SHP77 treated with DMSO at 0.1 percent for 48 hours (cell line): ENCODE measurements around the gene ATRNL1.
"Not testable (repeated sequence)": the region's sequence is repeated elsewhere in the genome, so short reads cannot be mapped to it uniquely, and the experiment has no call there.

ENCODE experiments used
- DNase-seq: peaks from one replicate; lab custom pipeline; 2025; lab: John Stamatoyannopoulos, UW

Gene ATRNL1

DNA sequence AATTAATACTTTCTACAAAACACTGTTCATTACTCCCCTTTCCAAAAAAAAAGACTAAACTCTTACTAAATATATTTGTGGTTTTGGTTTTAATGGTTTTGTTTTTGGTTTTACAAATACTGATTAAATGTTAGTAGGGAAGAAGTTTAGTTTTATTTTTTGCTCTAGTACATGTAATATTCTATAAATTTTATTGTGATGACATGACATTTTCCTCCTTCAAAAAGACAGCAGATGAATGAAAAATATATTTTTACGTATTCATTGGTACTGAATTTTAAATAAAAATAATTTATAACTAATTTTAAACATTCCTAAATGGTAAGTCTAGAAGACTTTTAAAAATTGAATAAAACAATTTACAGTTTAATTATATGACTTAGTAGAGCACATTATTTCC, 667.0 kb downstream of the ATRNL1 start:
- DNase-seq: no peak

DNA sequence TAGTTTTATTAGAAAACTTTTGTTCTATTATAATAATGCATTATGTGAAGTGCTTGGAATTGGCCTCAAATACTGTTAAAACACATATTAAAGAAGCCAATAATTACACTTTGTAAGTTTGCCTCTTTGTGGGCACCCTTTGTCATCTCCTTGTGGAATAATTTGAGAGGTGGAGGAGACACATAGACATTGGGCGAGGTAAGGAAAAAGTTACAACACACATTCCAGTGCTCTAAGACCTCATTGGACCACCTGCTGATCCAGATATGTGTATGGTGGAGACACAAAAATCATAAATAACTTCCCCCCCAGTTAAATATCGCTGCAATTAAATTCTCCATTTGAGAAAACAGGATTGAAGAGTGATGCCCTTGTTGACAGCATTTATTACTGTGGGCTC, 668.0 kb downstream of the ATRNL1 start:
- DNase-seq: no peak

DNA sequence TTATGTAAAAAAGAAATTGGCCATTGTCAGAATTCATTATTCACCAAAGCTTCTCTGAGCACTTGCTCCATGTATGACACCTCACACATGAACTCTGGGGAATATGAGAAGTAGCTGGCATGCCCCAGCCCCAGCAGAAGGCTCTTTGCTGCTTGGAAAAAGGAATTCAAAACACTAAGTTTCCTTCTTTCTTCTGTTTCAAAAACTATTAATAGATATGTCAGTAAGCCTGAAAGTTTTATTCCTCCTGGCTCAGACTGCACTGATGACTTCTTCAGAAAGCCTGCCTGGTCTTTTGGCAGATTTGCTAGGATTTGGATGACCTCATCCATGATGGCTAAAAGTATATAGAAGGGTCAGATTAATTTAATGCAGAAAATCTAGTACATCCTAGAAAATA, 668.9 kb downstream of the ATRNL1 start:
- no peak for DNase-seq

DNA sequence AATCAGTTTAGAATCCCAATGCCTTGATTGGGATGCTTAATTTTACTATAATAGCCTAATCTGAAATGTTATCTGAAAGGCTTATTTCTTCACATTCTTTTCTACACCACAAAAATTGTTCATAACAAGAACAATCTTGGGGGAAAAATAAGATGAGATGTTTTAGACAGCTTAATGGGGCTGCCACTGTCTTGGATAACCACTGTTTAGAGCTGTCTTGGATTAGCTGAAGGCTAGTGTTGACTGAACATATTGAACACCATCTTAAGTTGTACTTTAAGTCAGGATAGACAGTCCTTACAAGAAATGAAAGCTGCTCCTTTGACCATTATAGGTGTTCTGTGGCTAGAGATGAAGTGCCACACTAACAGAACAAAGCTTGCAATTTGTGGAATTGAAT, 678.6 kb downstream of the ATRNL1 start:
- no peak for DNase-seq

DNA sequence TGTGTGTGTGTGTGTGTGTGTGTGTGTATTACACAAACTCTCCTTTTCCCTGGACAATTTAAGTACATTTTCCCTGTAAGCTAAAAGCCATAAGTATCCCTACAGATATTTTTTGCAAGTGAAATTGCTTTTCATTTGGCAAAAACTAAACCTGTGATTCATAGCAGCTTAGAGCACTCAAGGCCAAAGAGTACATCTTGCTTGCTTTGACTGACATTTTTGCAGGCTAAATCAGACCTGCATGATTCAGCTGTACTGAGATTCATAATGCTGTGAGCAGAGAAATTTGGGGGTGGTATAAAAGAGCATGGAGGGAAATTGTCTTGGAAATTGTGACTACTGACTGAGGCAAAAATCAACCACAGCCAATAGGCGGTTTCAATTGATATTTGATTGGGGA, 679.4 kb downstream of the ATRNL1 start:
- no peak for DNase-seq

DNA sequence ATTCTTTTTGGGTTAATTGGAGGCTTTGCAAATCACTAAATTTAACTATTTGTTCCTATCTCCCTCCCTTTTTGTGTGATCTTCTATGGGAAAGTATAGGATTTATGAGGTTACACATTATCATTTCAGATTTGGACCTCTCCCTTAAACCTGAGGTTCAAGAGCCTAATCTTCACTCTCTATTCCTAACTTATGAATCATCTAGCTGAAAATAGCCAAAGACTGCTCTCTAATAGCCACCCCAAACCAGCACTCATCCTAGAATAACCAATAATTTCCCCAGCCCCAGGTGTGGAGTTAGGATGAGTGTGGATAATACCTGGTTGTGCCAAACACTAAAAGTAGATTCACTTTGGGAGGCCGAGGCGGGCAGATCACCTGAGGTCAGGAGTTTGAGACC, 680.7 kb downstream of the ATRNL1 start:
- no peak for DNase-seq

DNA sequence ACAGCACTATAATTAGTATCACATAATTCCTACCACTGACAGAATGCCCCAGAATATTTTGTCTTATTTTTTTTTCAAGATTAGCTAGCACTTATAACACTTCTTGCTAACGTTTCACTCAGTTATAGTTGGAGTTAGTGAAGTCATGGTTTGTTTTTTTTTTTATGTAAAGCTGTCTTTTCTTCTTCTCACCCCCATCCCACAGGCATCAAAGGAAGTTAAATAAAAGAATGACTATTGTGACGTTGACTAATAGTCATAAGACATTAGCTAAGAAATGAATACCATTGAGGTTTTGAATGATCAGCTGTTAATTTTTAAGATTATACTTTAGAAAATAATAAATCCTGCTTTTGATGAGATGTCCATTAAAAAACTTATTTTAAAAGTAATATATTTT, 681.6 kb downstream of the ATRNL1 start:
- no peak for DNase-seq

DNA sequence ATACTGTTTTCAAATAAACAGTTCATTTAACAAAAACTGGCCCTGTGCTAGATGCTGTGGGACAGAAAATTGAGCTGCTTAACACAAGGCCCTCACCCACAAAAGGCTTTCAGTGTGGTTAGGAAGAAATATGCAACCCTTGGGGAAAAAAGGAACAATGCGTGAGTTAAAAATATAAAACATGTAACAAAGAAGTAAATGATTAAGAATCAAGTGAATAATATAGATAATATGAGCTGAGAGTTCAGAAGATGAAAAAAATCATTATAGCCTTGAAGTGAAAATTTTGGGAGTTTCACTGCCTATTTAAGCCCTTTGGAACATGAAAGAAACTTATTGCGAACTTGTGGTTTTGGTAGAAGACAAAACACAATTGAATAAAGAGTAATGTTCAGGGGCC, 684.5 kb downstream of the ATRNL1 start:
- no peak for DNase-seq

DNA sequence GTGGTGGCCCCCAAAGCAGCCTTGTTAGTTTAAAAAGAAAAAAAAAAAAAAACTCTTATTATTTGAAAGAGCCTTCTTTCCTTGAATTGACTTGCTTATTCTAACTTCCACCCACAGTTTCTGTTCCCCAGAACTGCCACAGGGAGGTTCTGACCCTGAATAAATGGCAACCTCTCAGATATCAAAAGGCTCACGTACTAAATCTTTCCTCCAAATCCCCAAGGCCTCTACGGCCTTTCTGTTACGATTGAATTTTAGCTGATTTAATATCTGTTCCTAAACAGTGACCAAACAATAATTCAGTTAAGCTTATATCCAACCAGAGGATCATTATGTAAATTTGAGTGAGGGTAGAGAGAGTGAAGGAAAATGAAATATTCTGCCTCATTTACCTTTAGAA, 697.1 kb downstream of the ATRNL1 start:
- no peak for DNase-seq

DNA sequence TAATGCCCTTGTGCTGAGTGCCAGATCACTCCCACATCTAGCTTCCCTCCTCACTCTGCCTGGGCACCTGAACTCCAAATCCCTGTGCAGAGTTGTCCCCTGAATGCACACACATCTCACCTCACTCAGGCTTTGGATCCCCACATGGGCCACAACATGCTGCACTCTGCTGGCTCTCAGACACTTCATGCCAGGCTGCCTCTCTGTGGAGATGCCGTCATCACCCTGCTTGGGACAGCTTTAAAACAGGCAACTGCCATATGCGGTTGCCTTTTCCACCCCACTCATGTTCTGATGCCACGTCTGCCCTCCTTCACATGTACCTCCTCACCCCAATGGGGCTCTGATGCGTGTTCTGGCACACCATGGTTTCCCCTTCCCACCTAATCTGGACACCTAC, 702.8 kb downstream of the ATRNL1 start:
- DNase-seq: no peak

DNA sequence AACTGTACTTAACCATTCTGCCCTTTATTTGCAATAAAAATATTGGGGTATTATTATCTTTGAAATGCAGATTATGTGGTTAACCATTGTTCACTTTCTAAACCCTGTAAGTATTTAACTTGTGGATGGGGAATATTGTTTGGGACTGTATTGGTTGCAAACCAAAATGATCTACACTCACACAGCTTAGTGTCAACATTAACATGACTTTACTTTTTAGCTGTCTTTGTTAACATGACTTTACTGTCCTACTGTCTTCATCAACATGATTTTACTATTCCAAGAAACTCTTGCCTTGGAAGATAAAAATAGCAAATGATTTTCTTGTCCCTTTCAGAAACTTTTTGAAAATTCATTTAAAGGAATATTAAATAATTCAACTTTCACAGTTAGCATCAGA, 708.3 kb downstream of the ATRNL1 start:
- DNase-seq: no peak

DNA sequence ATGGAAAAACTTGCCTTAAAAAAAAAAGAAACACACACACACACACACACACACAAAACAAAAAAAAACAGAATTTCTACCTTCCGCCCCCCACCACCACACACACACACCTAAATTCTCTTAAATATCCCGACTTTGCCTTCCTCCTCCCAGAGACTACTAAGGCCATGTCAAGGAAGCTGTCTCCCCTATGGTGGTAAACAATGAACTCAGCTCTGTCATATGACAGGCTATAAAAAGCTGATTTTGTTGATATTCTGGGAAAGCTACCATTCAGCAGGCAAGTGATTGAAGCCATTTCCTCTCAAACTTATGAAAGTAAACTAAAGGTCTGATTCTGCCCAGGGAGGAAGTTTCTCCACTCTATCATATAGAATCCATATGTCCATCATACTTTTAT, 708.8 kb downstream of the ATRNL1 start:
- DNase-seq: no peak

DNA sequence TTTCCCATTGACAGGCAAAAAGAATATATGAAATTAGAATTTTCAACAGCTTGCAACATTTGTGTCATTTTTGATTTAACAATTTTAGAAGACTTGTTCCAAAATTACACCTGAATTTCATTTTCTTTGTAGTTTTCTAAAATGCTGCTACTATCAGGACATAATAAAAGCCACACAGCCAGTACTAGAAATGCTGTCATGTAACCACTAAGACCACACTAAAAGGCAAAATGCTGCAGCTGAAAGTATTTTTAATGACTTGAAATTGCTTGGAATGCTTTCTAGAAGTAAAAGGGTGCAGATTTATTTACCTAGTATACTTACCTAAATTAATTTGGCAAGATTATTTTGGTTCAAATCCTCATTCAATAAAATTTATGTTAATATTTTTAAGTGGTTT, 709.7 kb downstream of the ATRNL1 start:
- no peak for DNase-seq

DNA sequence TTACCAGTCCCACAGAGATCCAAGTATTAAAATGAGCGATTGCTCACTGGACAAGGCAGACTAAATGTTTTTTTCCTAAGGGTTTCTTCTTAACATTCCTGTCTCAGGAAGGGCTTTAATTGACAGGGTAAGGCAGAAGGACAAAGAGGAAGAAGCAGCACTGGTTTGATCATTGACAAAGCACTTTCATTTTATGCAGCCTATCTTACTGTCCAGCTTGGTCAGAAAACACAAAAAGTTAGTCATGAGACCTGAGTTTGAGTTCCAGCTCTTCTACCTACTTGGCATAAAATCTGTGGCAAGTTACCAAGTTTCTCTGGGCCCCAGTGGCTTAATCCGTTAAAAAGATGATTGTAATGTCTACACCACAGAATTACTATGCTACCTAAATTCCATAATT, 721.4 kb downstream of the ATRNL1 start:
- DNase-seq: no peak

DNA sequence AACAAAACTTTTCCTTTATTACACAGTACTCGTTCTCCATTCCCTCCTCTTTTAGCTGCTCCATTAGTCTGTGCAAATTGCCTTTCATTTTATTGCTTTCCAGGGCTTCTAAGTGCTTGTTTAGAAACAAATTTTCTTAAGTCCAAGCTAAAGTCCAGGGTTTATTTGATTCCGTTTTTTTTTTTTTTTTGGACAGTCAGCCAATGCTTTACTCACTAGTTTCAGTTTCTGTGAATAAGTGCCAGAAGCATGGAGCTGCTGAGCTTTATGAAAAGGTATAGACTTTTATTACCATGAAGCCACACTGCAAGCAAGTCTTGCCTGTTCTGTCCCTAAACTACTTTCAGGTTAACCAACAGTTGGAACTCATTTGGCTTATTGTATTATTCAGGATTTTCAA, 724.8 kb downstream of the ATRNL1 start:
- DNase-seq: no peak

DNA sequence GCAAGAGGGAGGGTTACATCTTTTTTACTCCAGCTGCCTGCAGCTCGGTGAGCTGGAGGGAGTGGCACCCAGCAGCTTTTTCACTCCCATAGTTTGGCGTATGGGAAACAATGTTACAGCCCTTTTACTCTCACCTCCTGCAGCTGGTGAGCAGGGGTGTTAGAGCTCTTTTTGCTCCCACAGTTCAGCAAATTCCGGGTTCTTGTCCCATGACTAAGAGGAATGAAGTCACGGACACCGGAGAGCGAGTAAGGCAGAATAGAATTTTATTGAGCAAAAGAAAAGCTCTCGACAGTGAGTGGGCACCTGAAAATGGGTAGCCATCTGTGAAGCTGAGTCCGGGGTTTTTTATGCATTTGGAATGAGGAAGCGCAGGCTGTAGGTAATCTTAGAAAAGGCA, 733.2 kb downstream of the ATRNL1 start:
- no peak for DNase-seq

DNA sequence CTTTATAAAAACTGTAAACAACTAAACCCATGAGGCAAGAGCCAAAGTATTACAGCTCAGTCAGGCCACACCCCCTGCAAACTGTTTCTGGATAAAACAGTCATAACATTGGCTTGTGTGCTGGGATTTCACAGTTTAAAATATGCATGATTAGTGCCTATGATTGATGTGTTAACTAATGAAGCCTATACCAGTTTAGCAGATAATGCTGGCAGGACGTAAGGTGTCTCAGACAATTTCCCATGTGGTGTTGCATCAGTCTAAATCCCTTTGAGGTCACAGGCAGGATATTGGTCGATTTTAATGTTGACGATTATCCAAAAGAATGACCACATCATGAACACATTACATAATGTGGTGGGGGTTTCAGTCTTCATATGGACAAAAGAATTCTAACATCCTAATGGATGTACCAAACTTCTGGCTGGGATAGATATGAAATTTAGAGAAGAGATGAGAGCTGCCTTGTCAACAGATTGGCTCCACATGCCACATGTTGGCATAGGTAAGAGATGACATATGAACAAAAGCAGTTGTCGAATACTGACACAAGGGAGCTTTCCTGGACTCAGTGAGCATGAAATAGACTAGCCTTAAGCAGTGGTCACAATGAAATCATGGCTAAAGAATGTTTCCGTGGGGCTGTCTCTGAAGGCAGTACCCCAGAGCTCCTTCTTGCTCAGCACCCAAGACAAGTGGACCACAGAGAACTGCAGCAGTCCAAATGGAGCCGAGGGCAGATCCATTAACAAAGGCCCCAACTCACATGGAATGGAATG, 734.3 kb downstream of the ATRNL1 start:
- DNase-seq: no peak

DNA sequence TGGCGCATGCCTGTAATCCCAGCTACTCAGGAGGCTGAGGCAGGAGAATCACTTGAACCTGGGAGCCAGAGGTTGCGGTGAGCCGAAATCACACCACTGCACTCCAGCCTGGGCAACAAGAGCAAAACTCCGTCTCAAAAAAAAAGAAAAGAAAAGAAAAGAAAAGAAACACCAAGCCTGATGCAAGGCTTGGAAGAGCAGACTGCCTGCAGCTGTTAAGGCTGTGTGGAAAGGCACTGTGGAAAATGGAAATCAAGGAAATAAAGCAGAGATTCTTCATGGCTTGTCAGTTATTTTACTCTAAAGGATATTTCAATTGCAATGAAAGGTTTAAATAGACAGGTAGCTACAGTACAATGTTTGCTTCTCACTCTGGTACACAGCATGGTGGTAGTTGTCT, 735.0 kb downstream of the ATRNL1 start:
- not testable (repeated sequence) for DNase-seq

DNA sequence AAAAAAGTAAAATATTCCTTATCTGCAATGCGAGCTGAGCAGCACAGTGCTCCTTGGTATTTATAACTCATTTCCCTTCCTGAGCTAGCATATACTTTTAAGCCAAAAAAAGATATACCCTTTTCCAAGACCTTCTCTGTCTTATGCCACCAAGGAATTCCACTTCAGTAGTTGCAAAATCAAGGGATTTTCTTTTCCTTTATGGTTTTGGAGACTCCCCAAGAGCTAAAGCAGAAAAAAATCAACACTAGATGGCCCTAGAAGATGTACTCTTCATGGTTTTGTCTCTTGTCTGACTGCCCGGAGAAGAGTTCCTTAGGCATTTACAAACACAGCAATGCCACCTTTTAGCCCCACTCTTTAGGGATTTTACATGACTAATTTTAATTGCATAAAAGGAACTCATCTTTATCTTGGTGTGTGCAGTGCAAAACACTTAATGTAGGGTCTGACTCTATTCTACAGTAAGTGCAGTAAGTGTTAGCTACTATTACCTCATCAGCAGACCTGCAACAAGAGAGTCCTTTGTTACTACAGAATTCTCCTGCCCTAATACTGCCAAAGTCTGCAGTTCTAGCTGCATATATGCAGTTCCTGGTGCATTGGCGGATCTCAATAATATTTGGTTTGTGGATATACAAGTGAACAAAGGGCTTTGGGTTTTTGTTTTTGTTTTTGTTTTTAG, 736.5 kb downstream of the ATRNL1 start:
- DNase-seq: no peak

DNA sequence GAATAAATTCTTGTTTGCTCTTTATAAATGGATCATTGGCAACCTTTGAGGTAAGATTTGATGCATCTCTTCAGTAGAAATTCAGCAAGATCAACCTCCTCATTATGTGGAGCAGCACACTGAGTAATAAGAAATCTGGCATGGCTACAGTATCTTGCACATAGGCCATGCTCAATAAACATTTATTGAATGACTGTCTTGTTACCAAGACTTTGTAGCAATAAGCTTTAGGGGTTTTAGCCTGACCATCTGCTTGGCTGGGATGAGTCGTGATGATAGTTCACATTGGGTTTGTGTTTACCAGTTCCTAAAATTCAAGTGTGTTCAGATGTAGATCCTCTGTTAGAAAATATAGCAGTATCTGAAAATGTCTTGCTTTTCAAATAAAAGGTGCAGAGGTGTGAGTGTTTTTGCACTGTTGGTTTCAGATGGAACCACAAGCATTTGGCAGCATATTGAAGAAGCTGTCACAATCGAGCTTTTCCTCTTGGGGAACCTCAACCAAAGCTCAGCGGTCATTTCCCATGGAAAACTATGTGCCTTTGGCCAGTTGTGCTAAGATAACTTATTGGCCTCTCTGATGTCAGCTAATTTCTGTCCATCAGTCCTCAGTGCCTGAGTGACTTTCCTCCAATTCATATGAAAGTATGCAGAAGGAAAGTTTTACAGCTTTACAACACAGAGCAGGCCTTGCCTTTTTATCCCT, 737.3 kb downstream of the ATRNL1 start:
- no peak for DNase-seq

DNA sequence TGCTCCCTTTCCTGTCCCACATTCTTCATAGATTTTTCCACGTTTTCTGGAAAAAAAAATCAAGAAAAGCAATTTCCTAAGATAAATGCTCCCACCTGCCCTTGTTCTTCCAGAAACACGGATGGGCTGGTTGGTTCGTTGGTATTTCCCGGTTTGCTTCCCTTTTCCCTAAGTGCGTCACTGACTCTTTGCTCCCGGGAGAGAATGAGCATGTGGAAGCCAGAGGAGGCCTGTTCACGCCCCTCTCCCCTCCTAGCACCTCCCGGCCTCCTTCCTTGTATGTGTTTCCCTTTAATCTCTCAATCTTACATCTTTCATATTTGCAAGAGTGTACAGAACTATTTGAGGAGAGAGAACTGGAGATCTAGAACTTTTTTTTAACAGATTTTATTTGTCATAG, 737.9 kb downstream of the ATRNL1 start:
- no peak for DNase-seq

DNA sequence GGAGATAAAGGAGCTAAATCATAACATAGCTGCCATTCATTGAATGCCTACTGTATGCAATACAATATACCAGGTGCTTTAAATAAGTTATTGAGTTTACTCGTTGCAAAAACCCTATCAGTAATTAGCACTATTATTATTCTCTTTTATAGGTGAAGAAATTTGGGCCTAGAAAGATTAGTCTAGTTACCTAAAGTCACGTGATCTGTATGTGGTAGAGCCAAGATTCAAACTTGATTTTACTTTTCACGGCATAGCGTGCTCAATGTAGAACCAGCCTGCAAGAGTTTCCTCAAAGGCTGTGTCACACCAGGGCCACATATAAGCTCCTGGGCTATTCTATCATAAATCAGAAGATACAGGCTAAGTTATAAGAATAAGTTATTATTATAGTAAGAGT, 740.0 kb downstream of the ATRNL1 start:
- DNase-seq: no peak

DNA sequence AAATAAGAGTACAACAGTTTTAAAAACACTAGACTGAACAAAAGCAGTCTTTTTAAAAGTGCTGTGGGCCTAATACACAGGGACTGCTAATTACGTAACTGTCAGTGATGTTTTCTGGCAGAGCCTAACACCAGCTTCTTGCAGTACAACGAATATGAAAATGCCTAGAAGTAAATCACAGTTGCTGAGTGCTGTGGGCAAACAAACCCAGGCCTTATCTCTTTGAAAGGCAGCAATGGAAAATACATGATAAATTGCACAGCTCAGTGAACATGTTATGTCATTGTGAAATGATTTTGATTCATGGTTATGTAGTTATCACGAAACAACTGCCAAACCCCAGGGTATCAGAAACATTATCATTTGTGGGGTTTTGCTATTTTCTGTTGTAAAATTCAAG, 751.4 kb downstream of the ATRNL1 start:
- peak; percentile 7 for DNase-seq
